Measurements from ENCODE around the gene LHFPL3. TPM values are rescaled to one million over a fixed set of nuclear protein-coding genes. Genes with fewer than 3 reads are reported as not detected.

LHFPL3 gene
- total and polyA plus RNA-seq, 2 experiments from 2014 or later, result not detected

- Histone ChIP-seq H2AFZ (no peak overlapping the region), H3K9ac (no peak overlapping the region), H3F3A (ENCODE audit: insufficient read depth) (no peaks in the 10 kb centered on the region), H4K20me1 (ENCODE audit: insufficient read depth) (no peaks in the 10 kb centered on the region), H3K79me2 (ENCODE audit: insufficient read depth) (no peaks in the 10 kb centered on the region), H3K27ac (no peak overlapping the region), H3K4me3 (no peak overlapping the region), H3K36me3 (ENCODE audit: low read depth) (no peaks in the 10 kb centered on the region), H3K9me2 (ENCODE audit: insufficient read depth) (no peaks in the 10 kb centered on the region), H3K4me1 (ENCODE audit: insufficient read depth) (no peaks in the 10 kb centered on the region), H3K4me2 (ENCODE audit: unreplicated experiment) (no peak overlapping the region), H3K27me3 (replicated peaks; ENCODE audit: insufficient read depth) (no peaks in the 10 kb centered on the region), H3K9me3 (ENCODE audit: low read depth) (no peaks in the 10 kb centered on the region)
- in situ Hi-C loops (cut with MboI), result no loop called here
- TF ChIP-seq EZH2phosphoT487 (IDR thresholded peaks at IDR 0.05; ENCODE audit: insufficient read depth, low read depth) (no peak), EZH2 (IDR thresholded peaks at IDR 0.05; ENCODE audit: insufficient read depth, poor library complexity, severe bottlenecking) (no peak)
- 10 to 18% methylated on average over 3 of the region's 3 CpGs for WGBS, 2 experiments (ENCODE audit: low coverage in 1 of 2, low lambda C conversion rate in 2 of 2, missing lambda C conversion rate in 2 of 2)
- DNase-seq, result no peak
Measured at GRCh38 chr7:104458875-104459274, 130.5 kb downstream of the LHFPL3 start.

GRCh38 chr7:104469166-104469820 is 140.9 kb downstream of the LHFPL3 start:
- WGBS, 2 experiments (ENCODE audit: low coverage in 1 of 2, low lambda C conversion rate in 2 of 2, missing lambda C conversion rate in 2 of 2), result 0 to 2% methylated on average over 1 of the region's 1 CpG
- Histone ChIP-seq H3K9ac (no peak overlapping the region), H4K20me1 (ENCODE audit: insufficient read depth) (no peaks in the 10 kb centered on the region), H3K4me1 (ENCODE audit: insufficient read depth) (no peaks in the 10 kb centered on the region), H3K36me3 (ENCODE audit: low read depth) (no peaks in the 10 kb centered on the region), H3K27me3 (replicated peaks; ENCODE audit: insufficient read depth) (0 out of 2 replicates have a peak, but pooled peaks cover 5% of the 10 kb centered on the region), H3K27ac (no peak overlapping the region), H3K9me2 (ENCODE audit: insufficient read depth) (no peaks in the 10 kb centered on the region), H2AFZ (no peak overlapping the region), H3K79me2 (ENCODE audit: insufficient read depth) (no peaks in the 10 kb centered on the region), H3K4me2 (ENCODE audit: unreplicated experiment) (no peak overlapping the region), H3K4me3 (no peak overlapping the region), H3F3A (ENCODE audit: insufficient read depth) (no peaks in the 10 kb centered on the region), H3K9me3 (ENCODE audit: low read depth) (no peaks in the 10 kb centered on the region)
- no peak for DNase-seq
- in situ Hi-C loops (cut with MboI), result no loop called here
- TF ChIP-seq EZH2 (IDR thresholded peaks at IDR 0.05; ENCODE audit: insufficient read depth, poor library complexity, severe bottlenecking) (no peak), EZH2phosphoT487 (IDR thresholded peaks at IDR 0.05; ENCODE audit: insufficient read depth, low read depth) (no peak)

GRCh38 chr7:104480529-104480928 is 152.1 kb downstream of the LHFPL3 start:
- no peak for DNase-seq
- H3K9me2 ChIP-seq (ENCODE audit: insufficient read depth), result no peaks in the 10 kb centered on the region
- H3K9me3 ChIP-seq (ENCODE audit: low read depth), result no peaks in the 10 kb centered on the region
- H2AFZ ChIP-seq, result no peak overlapping the region
- H3K4me3 ChIP-seq, result no peak overlapping the region
- H3K36me3 ChIP-seq (ENCODE audit: low read depth), result no peaks in the 10 kb centered on the region
- no peaks in the 10 kb centered on the region for H3K4me1 ChIP-seq (ENCODE audit: insufficient read depth)
- 5 to 11% methylated on average over 3 of the region's 3 CpGs for WGBS, 2 experiments (ENCODE audit: low coverage in 1 of 2, low lambda C conversion rate in 2 of 2, missing lambda C conversion rate in 2 of 2)
- H3K79me2 ChIP-seq (ENCODE audit: insufficient read depth), result no peaks in the 10 kb centered on the region
- TF ChIP-seq EZH2 (IDR thresholded peaks at IDR 0.05; ENCODE audit: insufficient read depth, poor library complexity, severe bottlenecking) (no peak), EZH2phosphoT487 (IDR thresholded peaks at IDR 0.05; ENCODE audit: insufficient read depth, low read depth) (no peak)
- H3K9ac ChIP-seq, result no peak overlapping the region
- no peak overlapping the region for H3K27ac ChIP-seq
- H3F3A ChIP-seq (ENCODE audit: insufficient read depth), result no peaks in the 10 kb centered on the region
- in situ Hi-C loops (cut with MboI), result no loop called here
- no peak overlapping the region for H3K4me2 ChIP-seq (ENCODE audit: unreplicated experiment)
- H4K20me1 ChIP-seq (ENCODE audit: insufficient read depth), result no peaks in the 10 kb centered on the region
- no peaks in the 10 kb centered on the region for H3K27me3 ChIP-seq (replicated peaks; ENCODE audit: insufficient read depth)

- in situ Hi-C loops (cut with MboI), result no loop called here
- WGBS, 2 experiments (ENCODE audit: low coverage in 1 of 2, low lambda C conversion rate in 2 of 2, missing lambda C conversion rate in 2 of 2), result 33 to 41% methylated on average over 6 of the region's 6 CpGs
- TF ChIP-seq EZH2 (IDR thresholded peaks at IDR 0.05; ENCODE audit: insufficient read depth, poor library complexity, severe bottlenecking) (no peak), EZH2phosphoT487 (IDR thresholded peaks at IDR 0.05; ENCODE audit: insufficient read depth, low read depth) (no peak)
- no peaks in the 10 kb centered on the region for H3K79me2 ChIP-seq (ENCODE audit: insufficient read depth)
- H3K4me1 ChIP-seq (ENCODE audit: insufficient read depth), result no peaks in the 10 kb centered on the region
- no peak overlapping the region for H3K27ac ChIP-seq
- H3K9me2 ChIP-seq (ENCODE audit: insufficient read depth), result no peaks in the 10 kb centered on the region
- H3K4me3 ChIP-seq, result no peak overlapping the region
- no peak overlapping the region for H2AFZ ChIP-seq
- H3K9me3 ChIP-seq (ENCODE audit: low read depth), result no peaks in the 10 kb centered on the region
- H3F3A ChIP-seq (ENCODE audit: insufficient read depth), result no peaks in the 10 kb centered on the region
- no peaks in the 10 kb centered on the region for H3K36me3 ChIP-seq (ENCODE audit: low read depth)
- no peak overlapping the region for H3K4me2 ChIP-seq (ENCODE audit: unreplicated experiment)
- no peaks in the 10 kb centered on the region for H3K27me3 ChIP-seq (replicated peaks; ENCODE audit: insufficient read depth)
- no peaks in the 10 kb centered on the region for H4K20me1 ChIP-seq (ENCODE audit: insufficient read depth)
- no peak for DNase-seq
- no peak overlapping the region for H3K9ac ChIP-seq
Measured at GRCh38 chr7:104482362-104483037, 154.1 kb downstream of the LHFPL3 start.

All from GM23248 (cell line).